GM18505 (cell line): ENCODE measurements around the gene TUBGCP5.
A peak's percentile ranks its signal among the peaks of the same experiment; 100 is the strongest.
"Not testable (repeated sequence)": the region's sequence is repeated elsewhere in the genome, so short reads cannot be mapped to it uniquely, and the experiment has no call there.

Experiments used
- ATAC-seq: cut with Tn5 transposase; IDR thresholded peaks from one replicate; pipeline ENCODE4 v1.9.1; 2021; ENCODE audit not compliant: unreplicated experiment
- POLR2A ChIP-seq: IDR thresholded peaks from 4 replicates; pipeline ENCODE4 v1.6.1; 2011; ENCODE audit warnings: borderline replicate concordance; ENCODE audit not compliant: insufficient read depth, insufficient read length; ENCODE audit errors: extremely low read depth

Gene TUBGCP5

DNA sequence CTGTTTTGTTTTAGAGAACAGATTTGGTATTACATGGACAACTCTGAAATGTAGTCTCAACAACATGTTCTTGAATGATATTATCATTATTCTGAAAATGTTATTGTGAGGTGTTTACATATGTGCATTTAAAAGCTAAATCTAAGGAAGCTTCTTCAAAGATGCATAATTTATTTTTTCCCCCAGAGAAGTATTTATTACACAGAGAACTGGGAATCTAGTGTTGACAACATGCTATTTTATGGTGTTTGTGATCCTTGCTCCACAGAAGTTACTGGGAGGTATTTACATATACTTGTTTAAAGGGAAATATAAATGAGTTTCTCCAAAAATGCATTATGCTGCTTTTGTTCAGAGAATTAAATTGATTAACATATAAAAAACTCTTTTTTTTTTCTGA, 18.3 kb upstream of the TUBGCP5 start:
- ATAC-seq = no peak
- TF ChIP-seq POLR2A = no peak

DNA sequence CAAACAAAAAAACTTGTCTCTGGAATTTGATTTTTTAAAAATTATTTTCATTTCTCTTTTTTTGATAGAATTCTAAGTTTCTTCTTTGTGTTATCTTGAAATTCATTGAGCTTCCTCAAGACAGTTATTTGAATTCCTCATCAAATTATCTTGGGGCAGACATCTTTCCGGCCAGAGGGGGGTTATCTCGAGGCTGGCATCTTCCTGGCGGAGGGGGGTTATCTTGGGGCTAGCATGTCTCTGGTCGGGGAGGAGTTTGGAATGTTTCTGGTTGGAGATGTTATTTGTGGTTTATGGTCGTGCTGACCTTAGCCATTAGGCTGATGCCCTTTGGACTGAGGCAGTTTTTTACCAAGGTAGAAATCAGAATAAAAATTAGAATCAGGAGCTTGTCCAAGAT, 15.9 kb upstream of the TUBGCP5 start:
- ATAC-seq = no peak
- TF ChIP-seq POLR2A = no peak

GRCh38 chr15:23052522-23052921, 13.2 kb upstream of the TUBGCP5 start:
- no peak for TF ChIP-seq POLR2A
- no peak for ATAC-seq

DNA sequence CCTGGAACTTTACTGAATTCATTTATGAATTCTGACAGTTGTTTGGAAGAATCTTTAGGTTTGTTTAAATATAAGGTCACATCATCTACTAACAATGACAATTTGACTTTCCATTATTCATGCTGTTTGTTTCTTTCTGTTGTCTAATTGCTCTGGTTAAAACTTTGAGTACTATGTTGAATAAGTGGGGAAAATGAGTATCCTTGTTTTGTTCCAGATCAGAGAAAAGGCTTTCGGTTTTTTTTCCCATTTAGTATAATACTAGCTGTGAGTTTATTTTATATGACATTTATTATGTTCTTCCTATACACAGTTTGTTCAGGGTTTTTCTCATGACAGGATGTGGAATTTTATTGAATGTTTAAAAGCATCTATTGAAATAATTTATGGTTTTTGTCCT, 11.3 kb upstream of the TUBGCP5 start:
- no peak for TF ChIP-seq POLR2A

GRCh38 chr15:23049984-23050628, 10.7 kb upstream of the TUBGCP5 start:
- ATAC-seq = no peak
- no peak for TF ChIP-seq POLR2A

More for the DNA sequence above, 11.3 kb upstream of the TUBGCP5 start:
- no peak for ATAC-seq

DNA sequence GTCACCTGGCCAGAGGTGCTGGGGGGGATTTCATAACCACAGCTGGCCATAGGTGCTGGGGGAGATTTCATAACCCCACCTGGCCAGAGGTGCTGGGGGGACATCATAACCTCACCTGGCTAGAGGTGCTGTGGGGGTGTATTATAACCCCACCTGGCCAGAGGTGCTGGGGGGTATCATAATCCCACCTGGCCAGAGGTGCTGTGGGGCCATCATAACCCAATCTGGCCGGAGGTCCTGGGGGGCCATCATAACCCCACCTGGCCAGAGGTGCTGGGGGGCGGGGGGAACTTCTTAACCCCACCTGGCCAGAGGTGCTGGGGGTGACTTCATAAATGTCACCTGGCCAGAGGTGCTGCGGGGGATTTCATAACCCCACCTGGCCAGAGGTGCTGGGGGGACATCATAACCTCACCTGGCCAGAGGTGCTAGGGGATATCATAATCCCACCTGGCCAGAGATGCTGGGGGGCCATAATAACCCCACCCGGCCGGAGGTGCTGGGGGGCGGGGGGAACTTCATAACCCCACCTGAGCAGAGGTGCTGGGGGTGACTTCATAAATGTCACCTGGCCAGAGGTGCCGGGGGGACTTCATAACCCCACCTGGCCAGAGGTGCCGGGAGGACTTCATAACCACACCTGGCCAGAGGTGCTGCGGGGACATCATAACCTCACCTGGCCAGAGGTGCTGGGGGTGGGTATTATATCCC, 9.4 kb upstream of the TUBGCP5 start:
- not testable (repeated sequence) for ATAC-seq

DNA sequence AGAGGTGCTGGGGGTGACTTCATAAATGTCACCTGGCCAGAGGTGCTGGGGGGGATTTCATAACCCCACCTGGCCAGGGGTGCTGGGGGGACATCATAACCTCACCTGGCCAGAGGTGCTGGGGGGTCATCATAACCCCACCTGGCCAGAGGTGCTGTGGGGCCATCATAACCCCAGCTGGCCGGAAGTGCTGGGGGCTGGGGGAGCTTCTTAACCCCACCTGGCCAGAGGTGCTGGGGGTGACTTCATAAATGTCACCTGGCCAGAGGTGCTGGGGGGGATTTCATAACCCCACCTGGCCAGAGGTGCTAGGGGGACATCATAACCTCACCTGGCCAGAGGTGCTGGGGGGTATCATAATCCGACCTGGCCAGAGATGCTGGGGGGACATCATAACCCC, 4.6 kb upstream of the TUBGCP5 start:
- not testable (repeated sequence) for ATAC-seq

DNA sequence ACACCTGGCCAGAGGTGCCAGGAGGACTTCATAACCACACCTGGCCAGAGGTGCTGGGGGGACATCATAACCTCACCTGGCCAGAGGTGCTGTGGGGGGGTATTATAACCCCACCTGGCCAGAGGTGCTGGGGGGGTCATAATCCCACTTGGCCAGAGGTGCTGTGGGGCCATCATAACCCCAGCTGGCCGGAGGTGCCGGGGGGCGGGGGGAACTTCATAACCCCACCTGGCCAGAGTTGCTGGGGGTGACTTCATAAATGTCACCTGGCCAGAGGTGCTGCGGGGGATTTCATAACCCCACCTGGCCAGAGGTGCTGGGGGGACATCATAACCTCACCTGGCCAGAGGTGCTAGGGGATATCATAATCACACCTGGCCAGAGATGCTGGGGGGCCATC, 4.2 kb upstream of the TUBGCP5 start:
- not testable (repeated sequence) for ATAC-seq

GRCh38 chr15:23041736-23042135, 2.4 kb upstream of the TUBGCP5 start:
- ATAC-seq = not testable (repeated sequence)

- no peak for ATAC-seq
- TF ChIP-seq POLR2A = no peak
Observed at GRCh38 chr15:23039917-23040281, 530 bp upstream of the TUBGCP5 start.

DNA sequence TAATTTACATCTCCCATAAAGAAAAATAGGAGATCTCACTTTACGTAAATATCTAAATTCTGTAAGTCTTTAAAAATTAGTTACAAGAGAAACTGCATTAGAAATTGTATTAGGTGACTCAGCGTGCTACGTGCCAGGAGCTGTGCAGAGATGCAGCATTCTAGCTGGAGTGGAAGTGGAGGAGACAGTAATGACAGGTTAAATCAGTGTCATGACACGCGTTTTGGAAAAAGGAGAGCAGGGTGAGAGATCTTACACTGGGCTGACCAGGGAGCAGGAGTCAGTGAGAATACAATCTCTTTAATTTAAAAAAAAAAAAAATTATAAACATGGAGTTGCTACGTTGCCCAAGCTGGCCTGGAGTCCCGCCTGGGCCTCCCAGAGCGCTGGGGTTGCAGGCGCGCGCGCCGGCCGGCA, 635 bp downstream of the TUBGCP5 start:
- no peak for TF ChIP-seq POLR2A
- peak; percentile 24 for ATAC-seq

DNA sequence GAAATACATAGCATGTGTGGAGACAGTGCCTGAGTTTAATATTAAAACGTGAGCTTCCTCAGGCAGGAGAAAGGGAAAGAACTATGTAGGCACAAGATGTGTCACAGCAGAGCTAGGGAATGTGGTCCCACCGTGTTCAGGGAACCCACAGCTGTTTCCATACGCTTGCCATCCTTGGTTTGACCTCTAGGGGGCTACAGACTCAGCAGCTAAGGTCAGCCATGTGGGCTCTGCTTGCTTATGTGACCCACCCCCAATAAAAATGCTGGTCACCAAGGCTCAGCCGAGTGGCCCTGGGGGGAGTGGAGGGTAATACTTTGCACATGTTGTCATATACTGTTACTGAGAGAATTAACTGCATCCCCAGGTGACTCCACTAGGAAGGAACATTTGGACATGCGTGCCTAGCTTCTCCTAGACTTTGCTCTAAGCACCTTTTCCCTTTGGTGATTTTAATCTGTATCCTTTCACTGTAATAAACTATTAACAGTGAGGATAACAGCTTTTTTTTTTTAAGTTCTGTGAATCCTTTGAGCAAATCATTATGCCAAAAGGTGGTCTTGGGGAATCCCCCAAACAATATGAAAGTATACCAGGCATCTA, 3.3 kb downstream of the TUBGCP5 start:
- no peak for TF ChIP-seq POLR2A
- ATAC-seq = no peak

DNA sequence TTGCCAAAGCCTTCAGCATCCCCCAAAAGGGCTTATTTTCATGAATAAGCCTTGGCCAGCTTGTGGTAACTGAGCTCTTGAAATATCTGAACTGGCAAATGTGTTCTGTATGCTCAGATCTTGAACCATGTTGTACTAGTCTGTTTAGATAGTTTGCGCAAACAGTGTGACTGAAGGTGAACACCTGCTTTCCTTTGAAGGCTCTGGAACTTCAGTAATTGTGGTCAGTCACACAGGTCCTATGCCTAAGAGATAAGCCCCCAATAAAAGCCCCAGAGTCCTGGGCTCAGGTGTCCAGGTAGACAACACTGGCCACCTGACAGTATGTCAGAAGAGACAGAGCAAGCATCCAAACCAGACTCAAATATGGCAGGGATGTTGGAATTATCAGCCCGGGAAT, 5.4 kb downstream of the TUBGCP5 start:
- ATAC-seq = no peak
- no peak for TF ChIP-seq POLR2A

DNA sequence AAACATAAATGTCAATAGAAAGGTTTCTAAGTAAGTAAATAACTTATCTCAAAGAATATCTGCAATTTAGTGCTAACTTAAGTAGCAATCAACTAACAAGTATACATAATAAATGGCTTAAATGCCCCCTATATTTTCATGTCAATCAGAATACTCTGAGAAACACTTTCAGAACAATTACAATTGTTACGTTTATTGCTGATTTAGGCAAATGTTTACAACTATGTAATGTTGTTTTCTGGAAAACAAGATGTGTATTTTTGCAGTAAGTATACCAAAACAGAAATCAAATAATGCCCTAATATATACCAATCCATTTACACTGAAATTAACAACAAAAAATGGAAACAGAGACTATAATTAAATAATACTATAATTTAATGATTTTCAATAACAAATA, 13.2 kb downstream of the TUBGCP5 start:
- no peak for ATAC-seq
- TF ChIP-seq POLR2A = no peak

DNA sequence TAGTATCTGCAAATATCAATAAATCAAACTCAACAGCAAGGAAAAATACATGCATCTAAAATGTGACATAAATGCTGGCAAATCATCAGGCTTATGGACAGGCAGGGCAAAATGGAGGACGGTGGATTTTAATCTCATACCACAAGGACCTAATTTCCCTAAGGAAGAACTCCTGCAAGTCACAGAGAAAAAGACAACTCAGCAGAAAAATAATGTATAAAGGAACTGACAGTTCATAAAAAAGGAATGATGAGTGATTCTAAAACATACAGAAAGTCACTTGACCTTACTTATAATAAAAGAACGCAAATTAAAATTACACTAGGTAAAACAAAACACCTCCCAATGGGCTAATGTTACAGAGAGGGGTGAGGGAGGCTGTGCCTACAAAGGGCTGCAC, 17.2 kb downstream of the TUBGCP5 start:
- ATAC-seq = no peak
- no peak for TF ChIP-seq POLR2A
